Uterus (tissue), 4 donors: ENCODE measurements around the gene AP2A2. TPM values are rescaled to one million over a fixed set of nuclear protein-coding genes. Genes with fewer than 3 reads are reported as not detected.

ENCODE experiments used
- DNase-seq, 2 donors: peaks; one replicate each; pipeline ENCODE4 v3.0.0-alpha.2; 2019 to 2020
- H3K27ac ChIP-seq, 2 donors: fragments of 200-600 bp; sonication (generic); 1 replicate in 1 of 2; 2 replicates in 1 of 2; pipeline ENCODE4 v1.5.1; 2016 to 2018
- H3K27me3 ChIP-seq, 2 donors: fragments of 200-600 bp; sonication (generic); one replicate each; pipeline ENCODE4 v1.5.1; 2018 to 2019; ENCODE audit warnings: control low read depth in 1 of 2
- H3K36me3 ChIP-seq, 2 donors: fragments of 200-600 bp; sonication (generic); one replicate each; pipeline ENCODE4 v1.5.1; 2019; ENCODE audit warnings: control low read depth in 1 of 2
- H3K4me1 ChIP-seq, 2 donors: fragments of 200-600 bp; sonication (generic); one replicate each; pipeline ENCODE4 v1.5.1; 2018 to 2019; ENCODE audit warnings: control low read depth in 1 of 2
- H3K4me3 ChIP-seq, 2 donors: fragments of 200-600 bp; sonication (generic); 1 replicate in 1 of 2; 2 replicates in 1 of 2; pipeline ENCODE4 v1.5.1; 2018 to 2019; ENCODE audit warnings: mild to moderate bottlenecking in 1 of 2
- H3K9me3 ChIP-seq, 2 donors: fragments of 200-600 bp; sonication (generic); one replicate each; pipeline ENCODE4 v1.5.1; 2019; ENCODE audit warnings: control low read depth in 1 of 2
- POLR2A ChIP-seq, 2 donors: fragments of 450-650 bp; IDR thresholded peaks; one replicate each; pipeline ENCODE4 v1.6.1; 2016; ENCODE audit warnings: antibody characterized with exemption in 2 of 2, mild to moderate bottlenecking in 1 of 2, moderate library complexity in 1 of 2
- intact Hi-C: fragments of 100-400 bp; cut with DNase I; formaldehyde crosslinking; loops from one replicate; pipeline ENCODE4 v1.15.1; 2023; ENCODE audit warnings: low total_unique reads
- total RNA-seq, 4 donors: library from RNA; depleted of rRNA in 3 of 4; stranded (reverse); fragments of >200 nt in 3 of 4; gene quantifications; one replicate each; pipeline versions ENCODE4 v1.1.0 to v1.2.4, GENCODE V29; 2014 to 2023
- TF ChIP-seq, protein P1 (sequence below), 4 experiments: fragments of 200-600 bp in 2 of 4; fragments of 450-650 bp in 2 of 4; sonication (generic) in 2 of 4; IDR thresholded peaks; one replicate each; pipeline ENCODE4 v1.5.1; 2016 to 2019; ENCODE audit warnings: antibody characterized with exemption in 4 of 4, mild to moderate bottlenecking in 2 of 4, moderate library complexity in 1 of 4
- donor health status: DM: yes; HTN: yes; CAD: no.

Gene AP2A2
- total RNA-seq, 4 donors from 2014 or later = 25.6 to 120 (median 40.4) TPM

DNA sequence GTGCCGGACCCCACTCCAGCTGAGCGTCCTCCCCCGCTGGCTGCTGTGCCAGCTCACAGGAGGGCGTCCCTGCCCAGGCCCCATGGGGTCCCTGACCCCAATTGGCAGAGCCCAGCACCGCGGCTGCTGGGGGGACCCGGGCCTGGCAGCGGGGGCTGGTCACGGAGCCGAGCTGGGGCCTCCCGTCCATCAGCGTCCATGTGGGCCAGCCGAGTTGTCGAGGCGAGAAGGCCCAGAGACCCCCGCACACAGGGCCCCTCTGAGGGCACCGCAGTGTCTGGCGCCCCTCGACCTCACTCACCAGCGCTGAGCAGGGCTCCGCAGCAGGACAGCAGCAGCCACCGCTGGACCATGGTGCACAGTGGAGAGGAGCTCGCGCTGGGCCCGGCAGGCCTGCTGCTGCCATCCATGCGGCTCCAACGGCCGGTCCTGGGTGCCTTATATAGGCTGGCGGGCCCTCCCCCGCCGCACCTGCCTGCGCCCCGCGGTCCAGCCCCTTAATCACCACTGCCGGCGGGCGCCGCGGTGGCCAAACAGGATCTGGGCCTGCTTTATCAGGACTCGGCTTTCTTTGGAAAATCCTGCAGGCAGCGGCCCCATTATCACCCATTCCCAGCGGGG lies 110.7 kb downstream of the AP2A2 start, which contains the start of gene MUC6:
Gene MUC6 (minus strand): TSS at position 416 of the 621 bp plus-strand sequence. CDS start 63 bp downstream, at position 353.
- peaks cover 0 to under 1% of the 10 kb centered on the region in 2 donors for H3K27me3 ChIP-seq
- no peaks in the 10 kb centered on the region for H3K4me1 ChIP-seq
- H3K4me3 ChIP-seq = no peak within 1 kb of the TSS
- no peak within 1 kb of the TSS for H3K27ac ChIP-seq
- TF ChIP-seq, protein P1, sequence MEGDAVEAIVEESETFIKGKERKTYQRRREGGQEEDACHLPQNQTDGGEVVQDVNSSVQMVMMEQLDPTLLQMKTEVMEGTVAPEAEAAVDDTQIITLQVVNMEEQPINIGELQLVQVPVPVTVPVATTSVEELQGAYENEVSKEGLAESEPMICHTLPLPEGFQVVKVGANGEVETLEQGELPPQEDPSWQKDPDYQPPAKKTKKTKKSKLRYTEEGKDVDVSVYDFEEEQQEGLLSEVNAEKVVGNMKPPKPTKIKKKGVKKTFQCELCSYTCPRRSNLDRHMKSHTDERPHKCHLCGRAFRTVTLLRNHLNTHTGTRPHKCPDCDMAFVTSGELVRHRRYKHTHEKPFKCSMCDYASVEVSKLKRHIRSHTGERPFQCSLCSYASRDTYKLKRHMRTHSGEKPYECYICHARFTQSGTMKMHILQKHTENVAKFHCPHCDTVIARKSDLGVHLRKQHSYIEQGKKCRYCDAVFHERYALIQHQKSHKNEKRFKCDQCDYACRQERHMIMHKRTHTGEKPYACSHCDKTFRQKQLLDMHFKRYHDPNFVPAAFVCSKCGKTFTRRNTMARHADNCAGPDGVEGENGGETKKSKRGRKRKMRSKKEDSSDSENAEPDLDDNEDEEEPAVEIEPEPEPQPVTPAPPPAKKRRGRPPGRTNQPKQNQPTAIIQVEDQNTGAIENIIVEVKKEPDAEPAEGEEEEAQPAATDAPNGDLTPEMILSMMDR (IDR thresholded peaks at IDR 0.05) = no peak
- no peak for TF ChIP-seq POLR2A (IDR thresholded peaks at IDR 0.05)
- intact Hi-C loops = no loop called here
- H3K36me3 ChIP-seq = no peaks in the 10 kb centered on the region
- no peaks in the 10 kb centered on the region for H3K9me3 ChIP-seq
- DNase-seq = no peak

- H3K27me3 ChIP-seq = peaks cover 0 to 6% of the 10 kb centered on the region in 2 donors
Observed at GRCh38 chr11:1036931-1037330, 111.3 kb downstream of the AP2A2 start.

GRCh38 chr11:1037506-1038055 lies 111.9 kb downstream of the AP2A2 start:
- no peaks in the 10 kb centered on the region for H3K9me3 ChIP-seq
- H3K4me3 ChIP-seq = no peak overlapping the region
- no peak for DNase-seq
- TF ChIP-seq POLR2A (IDR thresholded peaks at IDR 0.05) = no peak
- TF ChIP-seq, protein P1 (IDR thresholded peaks at IDR 0.05) = no peak
- H3K27ac ChIP-seq = no peak overlapping the region
- H3K36me3 ChIP-seq = no peaks in the 10 kb centered on the region
- peaks cover 0 to 9% of the 10 kb centered on the region in 2 donors for H3K27me3 ChIP-seq
- no peaks in the 10 kb centered on the region for H3K4me1 ChIP-seq
- intact Hi-C loops = no loop called here

More at GRCh38 chr11:1036931-1037330, 111.3 kb downstream of the AP2A2 start:
- no peaks in the 10 kb centered on the region for H3K9me3 ChIP-seq
- no peak for TF ChIP-seq POLR2A (IDR thresholded peaks at IDR 0.05)
- TF ChIP-seq, protein P1 (IDR thresholded peaks at IDR 0.05) = no peak
- H3K36me3 ChIP-seq = no peaks in the 10 kb centered on the region
- H3K4me3 ChIP-seq = no peak overlapping the region
- intact Hi-C loops = no loop called here
- no peak for DNase-seq
- H3K4me1 ChIP-seq = no peaks in the 10 kb centered on the region
- no peak overlapping the region for H3K27ac ChIP-seq

DNA sequence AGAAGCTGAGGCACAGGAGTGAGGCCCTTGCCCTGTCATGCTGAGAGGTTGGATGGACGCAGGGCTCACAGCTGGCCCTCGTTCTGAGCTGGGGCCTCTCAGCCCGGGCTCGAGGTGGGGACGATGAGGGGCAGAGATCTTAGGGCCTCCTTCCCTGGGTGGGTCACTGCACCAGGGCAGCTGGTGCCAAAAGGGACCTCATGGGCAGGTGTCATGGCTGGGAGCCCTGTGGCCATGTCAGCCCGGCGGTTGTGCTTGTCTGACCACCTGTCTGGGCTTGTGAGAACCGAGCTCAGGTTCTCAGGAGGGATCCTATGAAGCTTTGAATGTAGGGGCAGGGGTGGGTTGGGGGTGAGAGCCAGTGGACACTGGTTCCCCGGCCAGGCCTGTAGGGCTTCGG lies 112.7 kb downstream of the AP2A2 start:
- Histone ChIP-seq H3K27ac (no peak overlapping the region), H3K4me1 (no peaks in the 10 kb centered on the region), H3K36me3 (no peaks in the 10 kb centered on the region), H3K9me3 (no peaks in the 10 kb centered on the region), H3K4me3 (no peak overlapping the region), H3K27me3 (peaks cover 0 to 9% of the 10 kb centered on the region in 2 donors)
- intact Hi-C loops = no loop called here
- DNase-seq = no peak
- TF ChIP-seq POLR2A (IDR thresholded peaks at IDR 0.05) = no peak
- TF ChIP-seq, protein P1 (IDR thresholded peaks at IDR 0.05) = no peak

DNA sequence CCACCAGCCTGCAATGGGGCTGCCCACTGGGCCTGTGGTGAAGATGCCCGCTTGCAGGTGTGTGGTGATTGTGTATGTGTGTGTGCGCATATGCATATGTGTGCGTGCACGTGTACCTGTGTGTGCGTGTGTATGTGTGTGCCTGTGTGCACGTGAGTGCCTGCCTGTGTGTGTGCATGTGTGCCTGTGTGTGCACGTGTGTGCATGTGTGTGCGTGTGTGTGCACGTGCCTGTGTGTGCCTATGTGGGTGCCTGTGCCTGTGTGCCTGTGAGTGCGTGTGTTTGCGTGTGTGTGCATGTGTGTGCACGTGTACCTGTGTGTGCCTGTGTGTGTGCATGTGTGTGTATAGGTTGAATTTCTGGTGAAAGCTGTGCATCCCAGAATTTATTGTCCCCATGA lies 113.3 kb downstream of the AP2A2 start:
- no peak for TF ChIP-seq POLR2A (IDR thresholded peaks at IDR 0.05)
- TF ChIP-seq, protein P1 (IDR thresholded peaks at IDR 0.05) = no peak
- H3K4me1 ChIP-seq = no peaks in the 10 kb centered on the region
- DNase-seq = no peak
- no peak overlapping the region for H3K27ac ChIP-seq
- peaks cover 0 to 9% of the 10 kb centered on the region in 2 donors for H3K27me3 ChIP-seq
- H3K36me3 ChIP-seq = no peaks in the 10 kb centered on the region
- intact Hi-C loops = no loop called here
- no peaks in the 10 kb centered on the region for H3K9me3 ChIP-seq
- no peak overlapping the region for H3K4me3 ChIP-seq
